Endothelial cell of umbilical vein (primary cell): ENCODE measurements around the gene ATG10. TPM values are rescaled to one million over a fixed set of nuclear protein-coding genes. Genes with fewer than 3 reads are reported as not detected.

ENCODE experiments used
- BruUV-seq: library from RNA; stranded (reverse); fragments of 400-500 nt; replicated peaks from 2 replicates; lab custom pipeline; 2021; lab: Mats Ljungman, UMichigan
- CTCF ChIA-PET: fragments of 300-600, 350-600 bp; sonication (Branson Sonifier 250); formaldehyde crosslinking; loops from one replicate; lab custom pipeline; 2021; ENCODE audit warnings: antibody characterized with exemption, inconsistent platforms; lab: Charles Lee
- POLR2A ChIA-PET: fragments of 300-600, 350-600 bp; sonication (Branson Sonifier 250); formaldehyde crosslinking; loops from one replicate; lab custom pipeline; 2021; ENCODE audit warnings: antibody characterized with exemption, inconsistent platforms; lab: Charles Lee
- DNase-seq: peaks from one replicate; pipeline ENCODE4 v3.0.0-alpha.2; 2011; ENCODE audit warnings: low read depth, low spot score
- FAIRE-seq: peaks from 2 replicates; lab custom pipeline; 2011; peaks lifted over from hg19 to GRCh38; lab: Jason Lieb, UNC
- H2AFZ ChIP-seq: 2 replicates; pipeline ENCODE4 v1.6.0; 2012; ENCODE audit warnings: low read depth, low read length, control low read depth, inconsistent platforms
- H3K27ac ChIP-seq: 2 replicates; pipeline ENCODE4 v1.5.1; 2011; ENCODE audit warnings: low read depth, mild to moderate bottlenecking, control low read depth, low read length, moderate library complexity; ENCODE audit not compliant: insufficient read depth
- H3K27me3 ChIP-seq, 2 experiments: 2 replicates each; pipeline versions ENCODE4 v1.6.0 to v1.6.1; 2011; ENCODE audit warnings: low read length in 2 of 2, mixed read lengths in 1 of 2; ENCODE audit not compliant: control insufficient read depth in 2 of 2, insufficient read depth in 2 of 2
- H3K36me3 ChIP-seq, 2 experiments: 2 replicates in 1 of 2; 3 replicates in 1 of 2; pipeline ENCODE4 v1.5.1; 2011; ENCODE audit warnings: low read length in 2 of 2, mild to moderate bottlenecking in 1 of 2, moderate library complexity in 1 of 2; ENCODE audit not compliant: control insufficient read depth in 2 of 2, insufficient read depth in 2 of 2; ENCODE audit errors: extremely low read depth in 1 of 2
- H3K4me1 ChIP-seq: 3 replicates; pipeline ENCODE4 v1.5.1; 2011; ENCODE audit warnings: mild to moderate bottlenecking, low read length; ENCODE audit not compliant: control insufficient read depth, insufficient read depth; ENCODE audit errors: extremely low read depth
- H3K4me2 ChIP-seq: 2 replicates; pipeline ENCODE4 v1.6.1; 2011; ENCODE audit warnings: low read length, control low read depth, mixed read lengths; ENCODE audit not compliant: insufficient read depth
- H3K4me3 ChIP-seq, 3 experiments: fragments of 200-600 bp in 1 of 3; sonication (generic), shearing (Covaris generic) in 1 of 3; replicated peaks in 1 of 3; 2 replicates each; pipeline ENCODE4 v1.5.1; 2011 to 2016; ENCODE audit warnings: control low read depth in 3 of 3, low read length in 3 of 3, mild to moderate bottlenecking in 2 of 3, inconsistent platforms in 1 of 3, low read depth in 1 of 3, moderate library complexity in 1 of 3; ENCODE audit not compliant: insufficient read depth in 1 of 3
- H3K79me2 ChIP-seq: 2 replicates; pipeline ENCODE4 v1.6.0; 2012; ENCODE audit warnings: low read length, inconsistent platforms; ENCODE audit not compliant: control insufficient read depth, insufficient read depth
- H3K9ac ChIP-seq: replicated peaks from 2 replicates; pipeline ENCODE3; 2011; ENCODE audit warnings: low read length, control low read depth; ENCODE audit not compliant: insufficient read depth; ENCODE audit errors: extremely low read depth
- H3K9me1 ChIP-seq: replicated peaks from 3 replicates; pipeline ENCODE4 v1.6.0; 2011; ENCODE audit warnings: mild to moderate bottlenecking, low read length; ENCODE audit not compliant: control insufficient read depth, insufficient read depth; ENCODE audit errors: extremely low read depth
- H3K9me3 ChIP-seq: replicated peaks from 2 replicates; pipeline ENCODE4 v1.5.1; 2012; ENCODE audit warnings: low read length, inconsistent platforms; ENCODE audit not compliant: control insufficient read depth, insufficient read depth
- H4K20me1 ChIP-seq: replicated peaks from 2 replicates; pipeline ENCODE3; 2011; ENCODE audit warnings: mild to moderate bottlenecking, low read length; ENCODE audit not compliant: control insufficient read depth, insufficient read depth; ENCODE audit errors: extremely low read depth
- EZH2 ChIP-seq: IDR thresholded peaks from 2 replicates; pipeline ENCODE4 v1.6.1; 2012; ENCODE audit warnings: borderline replicate concordance, low read depth, mild to moderate bottlenecking, moderate library complexity, low read length, inconsistent platforms; ENCODE audit not compliant: severe bottlenecking
- FOS ChIP-seq: IDR thresholded peaks from 2 replicates; pipeline ENCODE4 v1.6.1; 2011; ENCODE audit warnings: mild to moderate bottlenecking, low read length, moderate library complexity, borderline replicate concordance; ENCODE audit not compliant: insufficient read depth
- GATA2 ChIP-seq: IDR thresholded peaks from 2 replicates; pipeline ENCODE4 v1.7.0; 2011; ENCODE audit warnings: low read depth, mild to moderate bottlenecking, moderate library complexity, mixed read lengths, low read length; ENCODE audit not compliant: insufficient read length, insufficient read depth
- JUN ChIP-seq: IDR thresholded peaks from 2 replicates; pipeline ENCODE4 v1.6.1; 2011; ENCODE audit warnings: borderline replicate concordance, low read depth; ENCODE audit not compliant: insufficient read length, insufficient read depth
- MYC ChIP-seq: IDR thresholded peaks from one replicate; pipeline ENCODE4 v1.6.1; 2011; ENCODE audit warnings: mild to moderate bottlenecking, low read depth, low read length
- POLR2A ChIP-seq: IDR thresholded peaks from 2 replicates; pipeline ENCODE4 v1.6.1; 2012; ENCODE audit warnings: low read depth, mild to moderate bottlenecking, control low read depth, low read length
- POLR2AphosphoS5 ChIP-seq: IDR thresholded peaks from 2 replicates; pipeline ENCODE4 v1.6.1; 2012; ENCODE audit warnings: low read depth, mild to moderate bottlenecking, control low read depth, low read length, moderate library complexity; ENCODE audit not compliant: insufficient read depth
- dilution Hi-C: fragments of 300-500 bp; cut with MboI; formaldehyde crosslinking; loops from one replicate; pipeline ENCODE4 v1.15.0; 2019; ENCODE audit warnings: low sequenced_read_pairs; ENCODE audit not compliant: extremely low pct_ligation_motif_present
- intact Hi-C: fragments of 100-400 bp; cut with micrococcal nuclease; formaldehyde crosslinking; loops from one replicate; pipeline ENCODE4 v1.10.0; 2022
- polyA plus RNA-seq, 4 experiments: library from polyadenylated mRNA; depleted of rRNA in 3 of 4; stranded (reverse) in 3 of 4; unstranded in 1 of 4; fragments of >200 nt; gene quantifications; 2 replicates each; pipeline versions ENCODE4 v1.2.1 to v1.2.3, GENCODE V29; 2011 to 2012; ENCODE audit warnings: missing spikeins in 1 of 4
- total RNA-seq: library from RNA; stranded (reverse); gene quantifications from 2 replicates; pipeline ENCODE4 v1.2.3, GENCODE V29; 2021
- TF ChIP-seq, protein P1 (sequence below): IDR thresholded peaks from 2 replicates; pipeline ENCODE4 v1.6.1; 2011; ENCODE audit not compliant: insufficient read depth, insufficient read length
- TF ChIP-seq, protein P2 (sequence below), 2 donors: IDR thresholded peaks; 1 replicate in 1 of 2; 2 replicates in 1 of 2; pipeline ENCODE4 v1.5.1; 2011; ENCODE audit warnings: low read length in 2 of 2, mild to moderate bottlenecking in 2 of 2, moderate library complexity in 2 of 2, control low read depth in 1 of 2, inconsistent platforms in 1 of 2, low read depth in 1 of 2; ENCODE audit not compliant: insufficient read depth in 1 of 2; ENCODE audit errors: extremely low read depth in 1 of 2

The ATG10 gene
- total and polyA plus RNA-seq, 2 donors (not counting 3 experiments of a cell fraction or from before 2014, with no cell fraction given): 1.6 to 3.9 TPM

DNA sequence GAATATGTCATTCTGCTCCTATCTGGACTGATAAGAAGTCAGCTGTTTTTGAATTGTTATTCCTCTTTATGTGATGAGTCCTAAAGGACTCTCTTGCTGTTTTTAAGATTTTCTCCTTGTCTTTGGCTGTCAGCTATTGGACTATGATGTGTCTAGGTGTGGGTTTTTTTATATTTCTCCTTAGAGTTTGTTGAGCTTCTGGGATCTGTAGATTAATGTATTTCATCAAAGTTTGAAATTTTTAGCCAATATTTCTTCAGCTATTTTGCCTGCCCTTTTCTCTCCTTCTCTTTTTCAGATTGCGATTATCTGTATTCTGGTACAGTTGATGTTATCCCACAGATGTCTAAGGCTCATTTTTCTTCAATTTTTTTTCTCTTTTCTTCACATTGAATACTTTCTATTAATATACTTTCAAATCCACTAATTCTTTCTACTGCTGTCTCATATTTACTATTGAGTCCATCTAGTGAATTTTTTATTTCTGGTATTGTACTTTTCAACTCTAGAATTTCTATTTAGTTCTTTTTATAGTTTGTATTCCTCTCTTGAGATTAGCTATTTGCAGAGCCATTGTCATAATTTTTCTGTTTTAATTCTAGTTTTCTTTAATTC is 275.2 kb downstream of the ATG10 start:
- BruUV-seq: no TSS peak
- ChIA-PET POLR2A (no interaction called here), CTCF (interaction anchor here (1.4 to 2.6 kb wide), 2 partner anchors 12 to 22 kb away, joined by 3 to 18 read pairs; no protein-coding TSS in a partner anchor)
- no peak overlapping the region for H3K9ac ChIP-seq
- H3K27me3 ChIP-seq: no peaks in the 10 kb centered on the region
- FAIRE-seq (no peak), DNase-seq (no peak)
- no peaks in the 10 kb centered on the region for H3K9me1 ChIP-seq
- H3K4me2 ChIP-seq: no peak overlapping the region
- H3K79me2 ChIP-seq: no peaks in the 10 kb centered on the region
- no peak overlapping the region for H3K27ac ChIP-seq
- H4K20me1 ChIP-seq: no peaks in the 10 kb centered on the region
- no peak overlapping the region for H3K4me3 ChIP-seq
- dilution Hi-C loops: no loop called here
- H2AFZ ChIP-seq: no peak overlapping the region
- no peaks in the 10 kb centered on the region for H3K4me1 ChIP-seq
- TF ChIP-seq FOS (no peak), POLR2A (no peak), MYC (no peak), EZH2 (no peak), POLR2AphosphoS5 (no peak), GATA2 (no peak), JUN (no peak)
- TF ChIP-seq, protein P1, sequence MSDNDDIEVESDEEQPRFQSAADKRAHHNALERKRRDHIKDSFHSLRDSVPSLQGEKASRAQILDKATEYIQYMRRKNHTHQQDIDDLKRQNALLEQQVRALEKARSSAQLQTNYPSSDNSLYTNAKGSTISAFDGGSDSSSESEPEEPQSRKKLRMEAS: no peak
- TF ChIP-seq, protein P2, sequence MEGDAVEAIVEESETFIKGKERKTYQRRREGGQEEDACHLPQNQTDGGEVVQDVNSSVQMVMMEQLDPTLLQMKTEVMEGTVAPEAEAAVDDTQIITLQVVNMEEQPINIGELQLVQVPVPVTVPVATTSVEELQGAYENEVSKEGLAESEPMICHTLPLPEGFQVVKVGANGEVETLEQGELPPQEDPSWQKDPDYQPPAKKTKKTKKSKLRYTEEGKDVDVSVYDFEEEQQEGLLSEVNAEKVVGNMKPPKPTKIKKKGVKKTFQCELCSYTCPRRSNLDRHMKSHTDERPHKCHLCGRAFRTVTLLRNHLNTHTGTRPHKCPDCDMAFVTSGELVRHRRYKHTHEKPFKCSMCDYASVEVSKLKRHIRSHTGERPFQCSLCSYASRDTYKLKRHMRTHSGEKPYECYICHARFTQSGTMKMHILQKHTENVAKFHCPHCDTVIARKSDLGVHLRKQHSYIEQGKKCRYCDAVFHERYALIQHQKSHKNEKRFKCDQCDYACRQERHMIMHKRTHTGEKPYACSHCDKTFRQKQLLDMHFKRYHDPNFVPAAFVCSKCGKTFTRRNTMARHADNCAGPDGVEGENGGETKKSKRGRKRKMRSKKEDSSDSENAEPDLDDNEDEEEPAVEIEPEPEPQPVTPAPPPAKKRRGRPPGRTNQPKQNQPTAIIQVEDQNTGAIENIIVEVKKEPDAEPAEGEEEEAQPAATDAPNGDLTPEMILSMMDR (IDR thresholded peaks at IDR 0.05; ENCODE audit: extremely low read depth in 1 of 2, insufficient read depth in 1 of 2, low read depth in 1 of 2, low read length in 2 of 2): no peak
- intact Hi-C loops: no loop called here
- no peaks in the 10 kb centered on the region for H3K9me3 ChIP-seq
- H3K36me3 ChIP-seq: no peaks in the 10 kb centered on the region
